Measurements from ENCODE around the gene SPART. TPM values are rescaled to one million over a fixed set of nuclear protein-coding genes. Genes with fewer than 3 reads are reported as not detected.
"Not testable (repeated sequence)": the region's sequence is repeated elsewhere in the genome, so short reads cannot be mapped to it uniquely, and the experiment has no call there.

SPART gene
- total RNA-seq, 2 donors from 2014 or later = 5.0 to 11.4 TPM

DNA sequence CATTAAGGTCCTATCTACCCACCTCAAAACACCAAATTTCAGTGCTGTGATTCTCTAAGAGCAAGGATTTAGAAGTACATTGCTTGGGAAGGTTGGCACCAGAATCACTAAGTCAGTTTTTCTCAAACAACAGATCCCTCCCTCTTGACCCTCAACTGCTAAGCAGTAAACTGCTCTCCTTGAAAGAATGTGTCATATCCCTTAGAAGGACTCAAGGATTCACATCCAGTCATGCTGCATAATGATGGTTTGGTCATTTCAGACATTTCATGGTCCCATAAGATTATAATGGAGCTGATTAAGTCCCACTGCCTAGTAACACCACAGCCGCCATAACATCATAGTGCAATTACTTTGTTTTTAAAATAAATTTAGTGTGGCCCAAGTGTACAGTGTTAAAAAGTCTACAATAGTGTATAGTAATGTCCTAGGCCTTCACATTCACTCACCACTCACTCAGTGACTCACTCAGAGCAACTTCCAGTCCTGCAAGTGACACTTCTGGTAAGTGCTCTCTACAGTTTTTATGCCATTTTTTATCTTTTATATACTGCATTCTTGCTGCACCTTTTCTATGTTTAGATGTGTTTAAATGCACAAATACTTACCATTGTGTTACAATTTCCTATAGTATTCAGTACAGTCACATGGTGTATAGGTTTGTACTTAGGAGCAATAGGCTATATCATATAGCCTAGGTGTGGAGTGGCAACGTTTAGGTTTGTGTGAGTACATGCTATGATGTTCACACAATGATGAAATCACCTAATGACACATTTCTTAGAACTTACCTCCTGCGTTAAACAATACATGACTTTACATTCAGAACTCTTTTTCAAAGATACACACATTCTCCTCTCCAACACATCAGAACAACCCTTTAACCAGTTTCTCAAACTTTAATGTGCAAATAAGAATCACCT lies 32.9 kb downstream of the SPART start:
- DNase-seq = no peak
- Histone ChIP-seq H3K36me3 (no peaks in the 10 kb centered on the region), H3K27me3 (no peaks in the 10 kb centered on the region), H3K9ac (ENCODE audit: low read depth in 2 of 2, low read length in 2 of 2) (no peak overlapping the region), H3K4me1 (no peaks in the 10 kb centered on the region), H3K4me3 (no peak overlapping the region), H3K27ac (no peak overlapping the region), H3K9me3 (no peaks in the 10 kb centered on the region)
- intact Hi-C loops (cut with DNase I) = no loop called here
- TF ChIP-seq, protein P1, sequence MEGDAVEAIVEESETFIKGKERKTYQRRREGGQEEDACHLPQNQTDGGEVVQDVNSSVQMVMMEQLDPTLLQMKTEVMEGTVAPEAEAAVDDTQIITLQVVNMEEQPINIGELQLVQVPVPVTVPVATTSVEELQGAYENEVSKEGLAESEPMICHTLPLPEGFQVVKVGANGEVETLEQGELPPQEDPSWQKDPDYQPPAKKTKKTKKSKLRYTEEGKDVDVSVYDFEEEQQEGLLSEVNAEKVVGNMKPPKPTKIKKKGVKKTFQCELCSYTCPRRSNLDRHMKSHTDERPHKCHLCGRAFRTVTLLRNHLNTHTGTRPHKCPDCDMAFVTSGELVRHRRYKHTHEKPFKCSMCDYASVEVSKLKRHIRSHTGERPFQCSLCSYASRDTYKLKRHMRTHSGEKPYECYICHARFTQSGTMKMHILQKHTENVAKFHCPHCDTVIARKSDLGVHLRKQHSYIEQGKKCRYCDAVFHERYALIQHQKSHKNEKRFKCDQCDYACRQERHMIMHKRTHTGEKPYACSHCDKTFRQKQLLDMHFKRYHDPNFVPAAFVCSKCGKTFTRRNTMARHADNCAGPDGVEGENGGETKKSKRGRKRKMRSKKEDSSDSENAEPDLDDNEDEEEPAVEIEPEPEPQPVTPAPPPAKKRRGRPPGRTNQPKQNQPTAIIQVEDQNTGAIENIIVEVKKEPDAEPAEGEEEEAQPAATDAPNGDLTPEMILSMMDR (IDR thresholded peaks at IDR 0.05) = no peak

DNA sequence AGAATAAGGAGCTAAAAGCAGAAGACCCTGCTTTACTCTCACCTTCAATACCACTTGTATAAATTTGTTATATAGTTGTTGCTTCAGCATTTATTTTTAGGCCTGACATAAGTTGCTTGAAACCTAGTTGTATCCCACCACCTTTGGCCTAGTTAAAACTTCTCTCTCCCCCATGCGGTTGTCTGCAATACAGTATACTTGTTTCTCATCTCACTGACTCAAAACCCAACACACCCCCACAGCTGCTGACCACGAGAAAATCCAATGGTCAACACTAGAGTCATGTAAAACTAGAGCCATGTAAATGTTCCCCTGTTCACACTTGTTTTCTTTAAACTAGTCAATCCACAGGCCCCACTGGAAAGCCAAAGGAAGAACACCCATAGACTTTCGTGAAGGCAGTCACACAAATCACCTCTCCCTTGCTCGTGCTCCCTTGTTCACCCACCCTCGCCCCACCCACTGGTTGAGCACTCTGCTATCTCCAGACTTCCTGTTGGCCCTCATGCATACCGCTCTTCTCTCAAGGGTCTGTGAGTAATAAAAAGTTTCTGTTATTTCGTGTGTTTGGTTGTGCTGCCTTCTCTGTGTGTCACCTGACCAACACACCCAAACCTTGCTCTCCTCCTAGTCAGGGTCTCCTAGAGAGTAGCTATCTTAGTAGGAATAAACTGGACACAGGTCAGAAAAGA lies 35.6 kb downstream of the SPART start:
- intact Hi-C loops (cut with DNase I) = no loop called here
- no peak for DNase-seq
- Histone ChIP-seq H3K9me3 (no peaks in the 10 kb centered on the region), H3K36me3 (no peaks in the 10 kb centered on the region), H3K4me1 (no peaks in the 10 kb centered on the region), H3K27me3 (no peaks in the 10 kb centered on the region), H3K4me3 (no peak overlapping the region), H3K9ac (ENCODE audit: low read depth in 2 of 2, low read length in 2 of 2) (no peak overlapping the region), H3K27ac (no peak overlapping the region)
- TF ChIP-seq, protein P1 (IDR thresholded peaks at IDR 0.05) = no peak

DNA sequence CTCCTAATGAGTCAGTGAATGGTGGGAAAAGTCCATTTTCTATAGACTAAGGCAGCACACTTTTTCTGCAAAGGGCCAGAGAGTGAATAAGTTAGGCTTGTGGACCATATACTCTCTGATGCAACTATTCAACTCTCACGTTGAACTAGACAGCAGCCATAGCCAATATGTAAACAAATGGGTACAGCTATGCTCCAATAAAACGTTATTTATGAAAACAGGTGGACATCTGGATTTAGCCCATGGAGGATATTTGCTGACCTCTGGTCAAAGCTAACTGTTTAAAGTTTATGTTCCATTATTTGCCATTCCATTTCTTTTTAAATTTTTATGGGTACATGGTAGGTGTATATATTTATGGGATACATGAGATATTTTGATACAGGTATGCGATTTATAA lies 43.9 kb downstream of the SPART start:
- no peaks in the 10 kb centered on the region for H3K36me3 ChIP-seq
- no peaks in the 10 kb centered on the region for H3K9me3 ChIP-seq
- TF ChIP-seq, protein P1 (IDR thresholded peaks at IDR 0.05) = no peak
- DNase-seq = no peak
- H3K4me1 ChIP-seq = no peaks in the 10 kb centered on the region
- intact Hi-C loops (cut with DNase I) = no loop called here
- no peak overlapping the region for H3K27ac ChIP-seq
- peaks cover 2% of the 10 kb centered on the region for H3K27me3 ChIP-seq
- no peak overlapping the region for H3K9ac ChIP-seq (ENCODE audit: low read depth in 2 of 2, low read length in 2 of 2)
- H3K4me3 ChIP-seq = no peak overlapping the region

DNA sequence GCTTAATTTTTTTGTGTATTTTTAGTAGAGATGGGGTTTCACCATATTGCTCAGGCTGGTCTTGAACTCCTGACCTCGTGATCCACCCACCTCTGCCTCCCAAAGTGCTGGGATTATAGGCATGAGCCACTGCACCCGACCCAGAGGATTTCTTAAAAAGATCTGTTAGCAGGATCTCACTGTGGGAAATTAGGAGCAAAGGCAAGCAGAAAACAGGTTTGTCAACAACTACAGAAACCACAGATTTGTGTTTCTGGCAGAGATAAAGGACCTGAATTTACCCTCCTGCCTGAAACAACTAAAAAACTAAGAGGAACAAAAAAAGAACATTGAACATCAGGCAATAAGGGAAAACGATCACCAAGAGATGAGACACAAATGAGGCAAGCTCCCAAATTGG lies 46.7 kb downstream of the SPART start:
- H3K4me3 ChIP-seq; intact Hi-C loops (cut with DNase I); H3K27ac ChIP-seq; H3K36me3 ChIP-seq; H3K27me3 ChIP-seq; DNase-seq; H3K4me1 ChIP-seq; H3K9ac ChIP-seq (ENCODE audit: low read depth in 2 of 2, low read length in 2 of 2); H3K9me3 ChIP-seq: not testable (repeated sequence)

DNA sequence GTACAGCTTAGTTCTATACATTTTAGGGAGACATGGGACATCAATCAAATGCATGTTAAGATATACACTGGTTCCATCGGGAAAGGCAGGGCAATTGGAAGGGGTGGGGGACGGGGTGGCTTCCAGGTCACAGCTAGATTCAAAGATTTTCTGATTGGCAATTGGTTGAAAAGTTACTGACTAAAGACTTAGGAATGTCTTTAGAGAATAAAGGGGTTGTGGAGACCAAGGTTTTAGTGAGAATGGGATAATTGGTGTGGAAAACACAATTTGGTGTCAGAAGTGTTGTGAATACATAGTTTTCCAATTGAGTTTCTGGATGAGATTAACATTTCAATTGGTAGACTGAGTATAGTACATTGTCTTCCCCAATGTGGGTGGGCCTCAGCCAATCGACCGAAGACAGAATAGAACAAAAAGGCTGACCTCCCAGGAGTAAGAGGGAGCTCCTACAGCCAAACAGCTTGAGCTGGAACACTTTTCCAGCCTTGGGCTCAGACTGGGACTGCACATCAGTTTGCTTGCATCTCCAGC lies 47.6 kb downstream of the SPART start:
- H3K4me1 ChIP-seq = no peaks in the 10 kb centered on the region
- DNase-seq = no peak
- peaks cover 4% of the 10 kb centered on the region for H3K27me3 ChIP-seq
- no peak overlapping the region for H3K27ac ChIP-seq
- intact Hi-C loops (cut with DNase I) = no loop called here
- TF ChIP-seq, protein P1 (IDR thresholded peaks at IDR 0.05) = no peak
- H3K36me3 ChIP-seq = no peaks in the 10 kb centered on the region
- no peak overlapping the region for H3K9ac ChIP-seq (ENCODE audit: low read depth in 2 of 2, low read length in 2 of 2)
- no peaks in the 10 kb centered on the region for H3K9me3 ChIP-seq
- H3K4me3 ChIP-seq = no peak overlapping the region
